Measurements from ENCODE around the gene ACSBG1. TPM values are rescaled to one million over a fixed set of nuclear protein-coding genes. Genes with fewer than 3 reads are reported as not detected.

ACSBG1 gene
- polyA plus RNA-seq, 1 experiment = not detected

GRCh38 chr15:78170848-78171773 is 63.3 kb downstream of the ACSBG1 start:
- ChIA-PET POLR2A (no interaction called here), CTCF (no interaction called here)
- DNase-seq (ENCODE audit: low read depth, low spot score) = no peak
- Histone ChIP-seq H3K27me3 (ENCODE audit: control insufficient read depth, insufficient read depth, low read length) (no peaks in the 10 kb centered on the region), H3K4me3 (ENCODE audit: low read depth, low read length) (no peak overlapping the region), H3K27ac (ENCODE audit: low read depth, low read length) (no peak overlapping the region), H3K9me3 (ENCODE audit: control insufficient read depth, insufficient read depth, low read length) (peaks cover 3% of the 10 kb centered on the region; the same call in 1 of the 2 replicates)
- TF ChIP-seq CTCF (IDR thresholded peaks at IDR 0.05; ENCODE audit: low read depth, low read length) = no peak

- no peak for TF ChIP-seq CTCF (IDR thresholded peaks at IDR 0.05; ENCODE audit: low read depth, low read length)
These were observed 65.8 kb downstream of the ACSBG1 start for GRCh38 chr15:78168608-78169007.

GRCh38 chr15:78167227-78167888 is 67.0 kb downstream of the ACSBG1 start:
- H3K4me3 ChIP-seq (ENCODE audit: low read depth, low read length) = no peak overlapping the region
- H3K9me3 ChIP-seq (ENCODE audit: control insufficient read depth, insufficient read depth, low read length) = peaks cover 3% of the 10 kb centered on the region; the same call in 1 of the 2 replicates
- ChIA-PET POLR2A (no interaction called here), CTCF (interaction anchor here (1.7 kb wide), 1 partner anchor 10 kb away, joined by 6 read pairs; no protein-coding TSS in a partner anchor)
- no peak overlapping the region for H3K27ac ChIP-seq (ENCODE audit: low read depth, low read length)
- DNase-seq (ENCODE audit: low read depth, low spot score) = no peak
- TF ChIP-seq CTCF (IDR thresholded peaks at IDR 0.05; ENCODE audit: low read depth, low read length) = no peak
- H3K27me3 ChIP-seq (ENCODE audit: control insufficient read depth, insufficient read depth, low read length) = no peaks in the 10 kb centered on the region

More at GRCh38 chr15:78168608-78169007, 65.8 kb downstream of the ACSBG1 start:
- no peak for DNase-seq (ENCODE audit: low read depth, low spot score)
- Histone ChIP-seq H3K27me3 (ENCODE audit: control insufficient read depth, insufficient read depth, low read length) (no peaks in the 10 kb centered on the region), H3K9me3 (ENCODE audit: control insufficient read depth, insufficient read depth, low read length) (peaks cover 3% of the 10 kb centered on the region; the same call in 1 of the 2 replicates), H3K4me3 (ENCODE audit: low read depth, low read length) (no peak overlapping the region), H3K27ac (ENCODE audit: low read depth, low read length) (no peak overlapping the region)
- POLR2A ChIA-PET = no interaction called here
- CTCF ChIA-PET = interaction anchor here (1.7 kb wide), 1 partner anchor 9 kb away, joined by 6 read pairs; no protein-coding TSS in a partner anchor

GRCh38 chr15:78164010-78164409 is 70.4 kb downstream of the ACSBG1 start:
- Histone ChIP-seq H3K4me3 (ENCODE audit: low read depth, low read length) (no peak overlapping the region), H3K27me3 (ENCODE audit: control insufficient read depth, insufficient read depth, low read length) (no peaks in the 10 kb centered on the region), H3K9me3 (ENCODE audit: control insufficient read depth, insufficient read depth, low read length) (no peaks in the 10 kb centered on the region), H3K27ac (ENCODE audit: low read depth, low read length) (no peak overlapping the region)
- no peak for DNase-seq (ENCODE audit: low read depth, low spot score)
- TF ChIP-seq CTCF (IDR thresholded peaks at IDR 0.05; ENCODE audit: low read depth, low read length) = no peak
- CTCF ChIA-PET = no interaction called here
- POLR2A ChIA-PET = no interaction called here

- ChIA-PET CTCF (interaction anchor here (1.9 kb wide), 1 partner anchor 203 kb away, joined by 6 read pairs; no protein-coding TSS in a partner anchor), POLR2A (no interaction called here)
- H3K27me3 ChIP-seq (ENCODE audit: control insufficient read depth, insufficient read depth, low read length) = no peaks in the 10 kb centered on the region
- no peaks in the 10 kb centered on the region for H3K9me3 ChIP-seq (ENCODE audit: control insufficient read depth, insufficient read depth, low read length)
- H3K27ac ChIP-seq (ENCODE audit: low read depth, low read length) = no peak overlapping the region
- no peak overlapping the region for H3K4me3 ChIP-seq (ENCODE audit: low read depth, low read length)
- DNase-seq (ENCODE audit: low read depth, low spot score) = no peak
- no peak for TF ChIP-seq CTCF (IDR thresholded peaks at IDR 0.05; ENCODE audit: low read depth, low read length)
These were observed 72.3 kb downstream of the ACSBG1 start for GRCh38 chr15:78162038-78162437.
